Keratinocyte (primary cell): ENCODE measurements around the gene DSCAM.

ENCODE experiments used
- CTCF ChIP-seq, 3 experiments: IDR thresholded peaks in 1 of 3; conservative IDR thresholded peaks in 1 of 3; optimal IDR thresholded peaks in 1 of 3; 2 replicates in 2 of 3; 3 replicates in 1 of 3; pipeline versions ENCODE3 to v1.5.1; 2011; ENCODE audit warnings: low read length in 3 of 3, mild to moderate bottlenecking in 3 of 3, moderate library complexity in 2 of 3, control low read depth in 1 of 3, inconsistent platforms in 1 of 3; ENCODE audit not compliant: insufficient read depth in 2 of 3; ENCODE audit errors: extremely low read depth in 1 of 3
- EZH2 ChIP-seq: IDR thresholded peaks from one replicate; pipeline ENCODE4 v1.6.1; 2012; ENCODE audit warnings: inconsistent platforms, mild to moderate bottlenecking, low read length, moderate library complexity

DNA sequence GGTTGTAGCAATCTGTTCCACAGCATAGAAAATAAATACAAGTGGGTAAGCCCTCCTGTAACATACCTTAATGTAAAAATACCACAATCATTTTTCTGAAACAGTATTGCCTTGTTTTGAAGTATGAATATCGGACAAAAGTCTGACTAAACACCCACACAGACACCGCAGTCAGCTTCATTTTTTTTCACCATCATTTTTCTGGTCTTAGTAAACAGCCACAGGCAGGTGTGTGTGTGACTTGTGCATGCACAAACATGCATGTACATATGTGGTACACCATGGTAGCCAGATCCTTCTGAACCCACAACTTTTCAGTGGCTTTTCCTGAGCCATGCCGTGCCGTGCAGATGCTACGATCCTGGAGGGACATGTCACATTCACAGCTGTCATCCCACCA is 718.1 kb downstream of the DSCAM start:
- TF ChIP-seq EZH2 (no peak), CTCF (optimal IDR thresholded peaks at IDR 0.05 in 1 of 3, IDR thresholded peaks at IDR 0.05 in 1 of 3, conservative IDR thresholded peaks at IDR 0.05 in 1 of 3; ENCODE audit: extremely low read depth in 1 of 3, insufficient read depth in 2 of 3, low read length in 3 of 3) (no peak)
